Epidermal melanocyte (primary cell): ENCODE results near the gene ARHGEF1.

Source experiments
- DNase-seq: peaks from one replicate; pipeline ENCODE4 v3.0.0; 2011; ENCODE audit warnings: low spot score; ENCODE audit not compliant: insufficient read length

ARHGEF1 gene

DNA sequence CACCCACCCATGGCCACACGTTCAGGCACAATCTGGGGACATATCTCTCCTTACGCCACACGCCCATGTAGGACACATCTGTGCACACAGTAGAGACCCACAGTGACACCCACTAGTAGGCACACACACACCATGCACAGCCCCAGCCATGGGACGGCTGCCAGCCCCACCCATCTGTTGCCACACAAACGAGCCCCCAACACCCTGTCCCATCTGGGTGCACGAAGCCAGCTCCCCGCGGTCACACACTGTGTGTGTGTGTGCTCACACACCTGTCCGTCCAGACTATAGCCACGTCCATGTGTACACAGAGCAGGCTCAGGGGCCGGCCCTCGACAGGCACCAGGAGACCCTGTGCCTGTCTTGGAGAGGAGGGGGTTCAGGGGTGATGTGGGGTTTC, 34.7 kb downstream of the ARHGEF1 start:
- no peak for DNase-seq

DNA sequence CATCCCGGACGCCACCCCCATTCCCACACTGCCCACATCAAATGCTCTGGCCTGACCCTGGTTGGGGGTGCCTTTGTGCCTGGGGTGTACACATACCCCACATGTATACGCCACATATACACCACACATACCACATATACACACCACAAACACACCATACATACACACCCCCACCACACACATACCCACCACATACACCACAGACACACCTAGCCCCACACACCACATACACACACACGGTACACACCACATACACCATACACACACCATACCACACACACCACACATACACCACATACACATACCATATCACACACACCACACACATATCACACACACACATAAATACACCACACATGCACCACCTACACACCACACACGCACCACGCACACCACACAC, 35.1 kb downstream of the ARHGEF1 start:
- DNase-seq, result no peak

DNA sequence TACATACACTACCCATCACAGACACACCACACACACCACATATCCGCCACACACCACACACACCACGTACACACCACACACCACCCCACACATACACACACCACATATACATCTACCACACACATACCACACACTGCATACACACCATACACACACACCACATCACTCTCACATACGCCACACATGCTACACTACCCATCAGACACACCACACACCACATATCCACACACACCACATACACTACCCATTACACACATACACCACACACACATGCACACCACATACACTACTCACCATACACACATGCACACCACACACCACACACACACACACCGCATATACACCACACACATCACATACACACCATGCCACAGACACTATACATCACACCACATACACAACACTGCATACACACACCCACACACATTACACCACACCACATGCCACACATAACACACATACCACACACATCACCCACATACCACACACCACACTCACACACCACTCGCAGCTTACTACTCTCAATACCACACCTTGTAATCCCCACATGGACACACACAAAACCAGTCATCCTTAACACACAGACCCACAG, 35.8 kb downstream of the ARHGEF1 start:
- no peak for DNase-seq

DNA sequence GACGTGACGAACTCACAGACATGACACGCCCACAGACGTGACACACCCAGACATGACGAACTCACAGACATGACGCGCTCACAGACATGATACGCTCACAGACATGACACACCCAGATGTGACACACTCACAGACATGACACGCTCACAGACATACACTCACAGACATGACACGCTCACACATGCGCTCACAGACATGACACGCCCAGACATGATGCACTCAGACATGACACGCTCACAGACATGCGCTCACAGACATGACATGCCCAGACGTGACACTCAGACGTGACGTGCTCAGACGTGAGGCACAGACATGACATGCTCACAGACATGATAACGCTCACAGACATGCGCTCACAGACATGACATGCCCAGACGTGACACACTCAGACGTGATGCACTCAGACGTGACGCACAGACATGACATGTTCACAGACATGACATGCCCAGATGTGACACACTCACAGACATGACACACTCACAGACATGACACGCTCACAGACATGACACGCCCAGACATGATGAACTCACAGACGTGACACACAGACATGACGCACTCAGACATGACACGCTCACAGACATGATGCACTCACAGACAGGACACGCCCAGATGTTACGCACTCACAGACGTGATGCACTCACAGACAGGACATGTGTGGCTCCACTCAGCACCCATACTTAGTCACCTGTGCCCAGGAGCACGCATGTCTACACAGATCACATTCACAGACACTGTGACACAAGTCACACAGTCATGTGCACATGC, 37.1 kb downstream of the ARHGEF1 start:
- DNase-seq, result no peak

DNA sequence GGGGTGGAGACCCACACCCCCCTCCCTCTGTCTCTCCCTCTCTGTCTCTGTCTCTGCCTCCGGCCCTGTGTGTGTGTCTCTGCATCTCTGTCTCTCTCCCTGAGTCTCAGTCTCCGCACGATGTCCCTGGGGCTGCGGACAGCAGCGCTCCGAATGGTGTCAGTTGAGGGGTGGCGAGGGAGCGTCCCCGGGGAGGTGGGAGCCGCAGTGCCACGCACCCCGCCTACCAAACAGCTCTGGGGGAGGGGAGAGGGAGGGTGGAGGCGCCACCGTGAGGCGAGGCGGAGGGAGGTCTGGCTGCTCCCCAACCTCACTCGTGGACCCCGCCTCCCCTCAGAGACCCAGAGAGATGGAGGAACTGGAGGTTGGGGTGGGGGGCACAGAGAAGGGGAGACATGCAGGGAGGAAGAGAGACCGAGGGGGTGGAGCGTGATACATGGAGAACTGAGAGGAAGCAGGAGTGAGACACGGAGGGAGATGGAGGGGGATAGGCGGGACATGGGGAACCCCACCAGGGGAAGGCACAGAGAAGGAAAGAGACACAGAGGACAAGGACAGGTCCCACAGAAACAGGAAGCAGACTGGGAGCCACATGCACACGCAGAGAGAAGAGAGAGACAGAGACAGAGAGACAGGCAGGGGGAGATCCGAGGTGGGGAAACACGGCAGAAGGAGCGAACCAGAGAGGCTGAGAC, 38.0 kb downstream of the ARHGEF1 start:
- no peak for DNase-seq

DNA sequence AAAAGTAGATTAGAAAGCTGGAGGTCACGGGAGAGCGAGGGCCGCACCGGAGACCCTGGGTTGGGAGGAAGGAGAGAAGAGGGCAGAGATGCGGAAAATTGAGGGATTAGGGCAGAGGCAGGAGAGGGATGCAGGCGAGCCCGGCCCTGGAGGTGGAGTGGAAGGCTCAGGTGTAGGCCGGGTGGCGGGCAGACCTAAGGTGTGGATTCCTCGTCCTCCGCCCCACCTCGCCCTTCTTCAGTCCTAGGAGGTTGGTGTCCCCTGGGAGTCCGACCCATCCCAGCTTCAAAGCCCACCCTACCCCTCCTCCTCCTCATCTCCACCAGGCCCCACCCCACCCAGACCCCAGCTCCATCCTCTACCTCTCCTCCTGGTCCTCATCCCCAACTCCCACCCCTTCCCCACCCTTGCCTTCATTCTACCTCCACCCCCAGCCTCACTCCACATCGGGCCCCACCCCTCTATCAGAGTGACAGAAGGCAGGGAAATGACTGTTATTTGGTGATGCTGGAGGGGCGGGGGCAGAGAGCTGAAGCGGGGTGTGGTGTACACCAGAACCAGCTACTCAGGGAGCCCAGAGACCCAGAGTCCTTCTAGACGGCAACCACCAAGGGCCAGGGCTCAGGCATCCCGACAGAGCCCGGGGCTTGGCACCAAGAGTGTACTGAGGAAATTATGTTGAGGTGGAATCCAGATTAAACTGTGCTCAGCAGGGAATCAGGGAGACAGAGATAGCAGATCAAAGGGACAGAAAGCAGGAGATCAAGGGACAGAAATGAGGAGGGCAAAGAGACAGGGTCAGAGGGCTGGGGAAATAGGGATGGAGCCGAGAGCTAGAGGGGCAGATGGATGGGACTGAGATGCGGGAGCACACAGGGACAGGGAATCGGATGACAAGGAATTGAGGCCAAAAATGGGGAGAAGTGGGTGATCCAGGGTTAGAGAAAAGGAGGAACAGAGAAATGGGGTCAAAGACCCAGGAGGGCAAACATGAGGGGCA, 38.9 kb downstream of the ARHGEF1 start:
- DNase-seq, result no peak

DNA sequence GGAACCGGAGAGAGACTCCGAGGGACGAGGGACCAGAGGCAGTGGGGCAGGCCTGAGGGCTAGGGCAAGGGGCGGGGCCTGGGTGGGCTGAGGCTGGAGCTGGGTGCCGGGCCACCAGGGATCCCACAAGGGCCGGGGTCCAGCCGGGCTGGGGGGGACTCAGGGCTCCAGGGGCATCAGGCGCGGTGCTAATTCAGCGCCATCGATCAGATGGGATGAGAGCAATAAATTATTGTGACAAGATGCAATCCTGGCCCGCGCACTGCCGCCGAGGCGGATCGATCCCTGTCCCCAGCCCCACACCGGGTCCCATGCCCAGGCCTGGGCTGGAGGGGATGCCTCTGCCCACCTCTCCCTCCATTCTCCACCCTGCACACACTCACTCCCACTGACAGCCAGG, 39.6 kb downstream of the ARHGEF1 start:
- no peak for DNase-seq

DNA sequence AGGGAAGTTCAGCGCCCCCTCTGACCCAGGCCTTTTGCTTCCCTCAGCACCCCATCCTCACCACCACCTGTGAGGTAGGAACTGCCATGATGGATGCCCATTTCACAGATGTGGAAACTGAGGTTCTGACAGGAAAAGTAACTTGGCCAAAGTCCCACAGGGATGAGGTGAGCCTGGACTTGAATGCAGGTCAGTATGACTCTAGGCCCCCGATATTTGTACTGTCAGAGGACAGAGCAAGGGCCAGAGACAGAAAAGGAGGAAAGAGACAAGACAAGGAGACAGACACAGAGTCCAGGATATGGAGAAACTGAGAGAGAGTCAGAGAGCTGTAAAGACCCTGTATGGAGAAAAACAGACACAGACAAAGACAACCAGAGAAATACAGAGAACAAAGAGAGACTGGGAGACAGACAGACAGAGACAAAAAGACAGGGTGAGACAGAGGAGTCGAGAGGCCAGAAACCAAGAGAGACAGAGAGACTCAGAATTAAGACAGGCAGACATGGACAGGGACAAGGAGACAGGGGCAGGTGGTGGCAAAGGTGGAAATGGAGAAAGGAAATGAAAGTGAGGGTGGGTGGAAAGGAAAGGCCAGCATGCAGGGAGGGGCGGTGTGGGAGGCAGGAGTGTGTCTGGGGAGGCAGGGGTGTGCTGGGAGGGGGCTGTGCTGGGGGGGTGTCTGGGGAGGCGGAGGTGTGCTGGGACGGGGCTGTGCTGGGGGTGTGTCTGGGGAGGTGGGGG, 40.2 kb downstream of the ARHGEF1 start:
- DNase-seq, result no peak

DNA sequence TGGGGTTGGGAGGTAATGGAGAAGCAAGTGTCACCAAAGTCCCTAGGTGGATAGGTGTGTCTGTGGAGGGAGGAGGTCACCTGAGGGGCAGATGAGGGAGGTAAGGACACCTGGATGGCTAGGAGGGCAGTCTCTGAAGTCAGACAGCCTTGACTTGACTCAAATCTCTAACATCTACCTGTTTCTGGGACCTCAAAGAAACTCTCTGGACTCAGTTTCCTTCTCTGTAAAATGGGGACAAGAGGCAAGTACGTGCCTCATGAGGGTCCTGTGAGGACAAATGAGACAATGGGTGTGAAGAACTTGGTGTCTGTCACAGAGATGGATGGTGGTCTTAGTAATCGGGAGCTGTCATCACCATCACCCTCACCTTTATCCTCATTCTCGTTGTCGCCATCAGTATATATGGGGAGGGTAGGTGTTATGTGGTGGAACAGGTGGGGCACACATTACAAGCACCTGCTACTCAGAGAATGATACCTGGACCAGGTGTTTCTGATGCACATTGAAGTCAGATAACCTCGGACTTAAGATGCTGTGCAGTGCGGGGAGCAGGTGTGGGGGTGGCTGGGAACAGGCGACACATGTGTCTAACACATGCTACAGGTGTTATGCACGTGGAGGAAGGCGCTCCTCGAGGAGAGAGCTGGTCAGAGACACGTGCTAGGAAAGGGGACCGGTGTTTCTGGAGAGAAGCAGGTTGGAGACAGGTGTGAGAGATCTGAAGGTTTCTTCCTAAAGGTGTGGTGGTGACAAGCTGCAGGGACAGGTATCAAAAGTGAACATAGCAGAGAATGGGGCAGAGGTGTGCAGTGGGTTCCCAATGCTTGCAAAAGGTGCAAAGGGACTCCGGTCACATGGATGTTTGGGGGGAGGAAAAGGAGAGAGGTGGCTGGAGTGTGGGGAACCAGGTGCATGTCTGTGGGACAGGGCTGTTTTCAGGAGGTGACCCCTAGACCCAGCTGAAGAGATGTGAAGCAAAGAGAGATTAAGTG, 41.5 kb downstream of the ARHGEF1 start:
- DNase-seq, result no peak

DNA sequence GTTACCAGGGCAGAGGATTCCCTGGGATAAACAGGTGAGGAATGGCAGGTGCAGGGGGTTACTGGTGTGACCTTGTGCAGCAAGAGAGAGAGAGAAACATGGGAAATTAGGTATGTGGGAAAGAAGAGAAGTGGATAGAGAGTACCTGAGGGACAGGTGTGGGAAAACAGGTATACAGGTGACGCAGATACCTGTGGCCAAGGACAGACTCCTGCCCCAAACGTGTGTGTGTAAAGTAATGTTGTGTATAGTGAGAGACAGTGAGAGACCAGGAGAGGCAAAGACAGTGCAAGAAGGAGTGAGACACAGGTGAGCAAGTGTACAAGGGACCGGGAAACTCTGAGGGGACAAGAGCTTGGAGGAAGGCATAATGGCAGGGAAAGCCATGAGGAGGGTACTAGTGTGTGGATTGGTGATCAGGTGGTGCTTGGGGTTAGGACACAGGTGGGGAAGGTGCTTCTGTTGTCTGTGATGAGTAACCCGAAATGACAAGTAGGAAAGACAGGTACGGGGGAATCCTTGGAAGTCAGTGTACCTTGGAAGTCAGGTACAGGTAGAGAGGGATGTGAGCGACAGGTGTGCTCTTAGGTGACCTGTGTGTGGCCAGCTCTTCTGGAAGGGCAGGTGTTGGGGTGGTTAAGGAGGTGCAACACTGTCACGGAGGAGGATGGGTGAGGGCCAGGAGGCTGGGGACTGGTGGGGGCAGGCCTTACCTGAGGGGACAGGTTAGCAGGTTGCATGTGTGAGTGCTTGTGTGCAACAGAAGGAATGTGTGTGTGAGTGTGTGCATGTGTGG, 42.4 kb downstream of the ARHGEF1 start:
- no peak for DNase-seq

DNA sequence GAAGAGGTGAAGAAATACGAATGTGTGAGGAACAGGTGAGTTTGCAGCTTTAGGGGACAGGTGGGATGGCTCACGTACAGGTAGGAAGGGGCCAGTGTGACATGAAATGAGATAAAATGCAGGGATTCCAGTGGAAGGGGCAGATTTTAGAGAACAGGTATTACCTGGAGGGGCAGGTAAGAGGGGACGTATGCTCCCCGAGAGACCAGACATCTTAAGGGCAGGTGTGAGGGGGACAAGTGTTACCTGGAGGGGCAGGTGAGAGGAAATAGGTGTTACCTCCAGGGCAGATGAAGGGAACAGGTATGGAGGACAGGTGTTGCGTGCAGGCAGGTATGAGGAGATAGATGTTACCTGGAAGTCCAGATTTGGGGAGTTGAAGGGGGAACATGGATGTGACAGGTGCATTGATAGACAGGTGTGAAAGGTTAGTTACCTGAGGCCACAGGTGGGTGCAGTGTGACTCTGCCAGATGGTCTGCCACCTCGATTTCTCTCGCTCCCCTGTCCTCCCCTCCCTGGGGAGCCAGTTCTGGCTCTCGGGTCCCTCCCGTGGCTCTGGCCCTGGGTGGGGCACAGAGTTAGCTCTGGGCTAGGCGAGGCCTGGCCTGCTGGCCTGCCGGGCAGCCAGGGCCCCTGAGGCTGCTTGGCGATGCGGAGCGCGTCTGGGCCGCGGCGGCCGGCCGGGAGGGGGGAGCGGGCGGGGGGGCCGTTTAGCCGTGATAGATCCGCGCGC, 43.2 kb downstream of the ARHGEF1 start:
- DNase-seq, result no peak

DNA sequence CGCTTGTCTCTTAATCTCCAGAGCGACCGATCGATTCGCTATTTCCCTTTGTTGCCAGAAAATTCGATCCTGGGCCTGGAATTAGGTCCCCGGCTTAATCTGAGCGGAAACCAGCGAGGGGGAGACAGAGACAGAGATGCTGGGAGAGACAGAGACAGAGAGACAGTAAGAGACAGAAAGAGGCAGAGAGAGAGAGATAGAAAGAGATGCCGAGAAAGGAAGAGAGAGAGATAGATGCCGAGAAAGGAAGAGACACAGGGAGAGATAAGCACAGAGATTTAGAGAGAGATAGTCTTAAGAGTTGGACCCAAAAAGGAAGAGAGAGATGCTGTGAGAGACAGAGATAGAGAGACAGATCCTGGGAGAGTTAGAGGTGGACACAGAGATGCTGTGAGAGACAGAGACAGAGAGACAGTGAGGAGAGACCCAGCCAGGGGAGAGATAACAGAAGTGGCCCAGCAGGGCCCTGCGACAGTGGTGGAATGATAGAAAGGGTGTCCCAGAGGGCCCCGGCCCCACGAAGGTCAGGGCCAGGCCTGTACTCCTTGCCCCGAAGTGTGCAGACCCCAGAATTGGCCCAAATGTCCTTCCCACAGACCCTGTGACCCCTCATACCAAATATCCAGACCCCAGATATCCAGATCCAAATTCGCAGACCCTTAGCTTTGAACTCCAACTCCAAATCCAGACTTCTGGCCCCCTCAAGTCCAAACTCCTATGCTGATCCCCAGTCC, 43.9 kb downstream of the ARHGEF1 start:
- DNase-seq, result no peak

DNA sequence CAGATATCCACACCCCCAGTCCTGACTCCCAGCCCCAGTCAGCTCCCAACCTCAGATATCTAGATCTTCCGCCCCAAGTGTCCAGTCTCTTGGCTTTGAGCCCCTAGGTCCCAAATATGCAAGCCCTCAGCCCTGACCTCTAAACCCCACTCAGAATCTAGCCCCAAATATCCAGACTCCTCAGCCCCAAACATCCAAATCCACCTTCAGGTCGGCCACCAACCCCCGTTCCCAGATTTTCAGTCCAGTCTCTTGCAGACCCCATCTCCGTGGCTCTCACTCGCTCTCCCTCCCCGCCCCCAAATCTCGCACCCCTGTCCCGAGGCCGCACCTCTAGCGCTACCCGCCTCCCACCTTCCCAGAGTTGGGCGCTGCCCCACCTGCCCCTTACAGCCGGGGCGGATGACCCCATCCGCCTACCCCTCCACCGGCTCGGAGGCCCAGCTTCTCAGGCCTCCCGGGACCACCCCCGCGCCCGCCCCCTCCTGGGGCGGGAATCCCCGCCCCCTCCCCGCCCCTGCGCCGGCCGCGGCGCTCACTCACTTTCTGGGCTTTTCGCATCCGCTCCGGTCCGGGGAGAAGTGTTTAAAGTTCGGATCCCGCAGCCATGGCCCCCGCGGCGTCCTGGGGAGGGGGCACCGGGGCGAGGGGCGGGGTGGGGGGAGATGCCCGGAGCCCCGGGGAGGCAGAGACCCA, 44.7 kb downstream of the ARHGEF1 start:
- DNase-seq, result no peak

DNA sequence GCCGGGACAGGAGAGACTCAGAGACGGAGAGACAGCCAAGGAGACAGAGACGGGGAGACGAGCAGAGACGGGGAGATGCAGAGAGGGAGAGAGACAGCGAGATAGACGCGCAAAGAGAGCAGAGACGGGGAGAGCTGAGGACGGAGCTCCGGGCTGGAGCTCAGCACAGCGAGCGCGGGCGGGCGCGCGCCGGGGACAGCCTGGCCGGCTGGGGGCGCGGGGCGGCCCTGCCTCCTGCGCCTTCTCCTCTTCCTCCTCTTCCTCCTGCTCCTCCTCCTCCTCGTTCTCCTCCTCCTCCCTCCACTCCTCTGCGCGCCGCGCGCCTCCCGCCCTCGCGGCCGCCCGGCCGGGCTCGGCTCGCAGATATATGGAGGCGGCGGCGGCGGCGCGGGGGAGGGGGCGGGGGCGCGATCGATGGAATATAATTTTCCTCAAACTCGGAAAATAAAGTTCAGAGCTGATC, 45.3 kb downstream of the ARHGEF1 start, which contains the start of gene ERFL:
ERFL (minus strand) TSS at position 229 of the 463 bp plus-strand sequence. CDS start 15,530 bp downstream, outside the sequence.
- no peak for DNase-seq

DNA sequence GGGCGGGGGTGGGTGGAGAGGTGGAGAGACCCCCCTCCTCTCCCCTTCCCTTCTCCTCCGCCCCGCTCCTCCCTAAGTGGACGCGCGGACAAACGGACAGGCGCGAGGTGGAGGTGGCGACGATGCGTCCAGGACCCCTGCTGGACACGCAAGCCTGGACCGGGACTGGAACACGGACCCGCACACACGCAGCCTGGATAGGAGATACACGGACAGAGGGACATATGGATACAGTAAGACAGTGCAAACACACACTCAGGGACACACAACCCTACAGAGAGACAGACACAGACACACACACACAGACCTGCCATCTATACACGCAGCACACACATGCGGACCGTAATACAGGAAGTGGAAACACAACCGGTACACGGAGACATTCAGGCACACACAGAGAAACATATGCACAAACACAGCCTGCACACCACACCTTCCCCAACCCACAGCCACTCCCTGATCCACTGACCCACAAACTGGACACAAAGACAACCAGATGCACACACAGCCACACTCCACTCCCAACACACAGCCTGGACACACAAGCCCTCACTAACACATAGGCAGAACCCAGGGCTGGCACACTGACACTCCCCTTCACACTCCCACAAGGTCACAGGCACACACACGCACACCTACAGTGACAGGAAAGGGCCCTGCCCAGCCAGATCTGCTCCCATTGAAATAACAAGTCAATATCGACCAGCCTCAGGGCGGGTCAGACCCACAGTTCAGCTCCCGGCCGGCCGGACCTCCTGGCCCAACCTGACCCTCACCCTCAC, 46.0 kb downstream of the ARHGEF1 start:
- no peak for DNase-seq
